ENCODE data around the gene NPW. TPM values are rescaled to one million over a fixed set of nuclear protein-coding genes. Genes with fewer than 3 reads are reported as not detected.

NPW gene
- total and polyA plus RNA-seq, 9 of the 15 experiments (the other 6 are each of a cell fraction or from before 2014, with no cell fraction given): 0.14 to 4.0 (median 2.6) TPM; not detected in 4

DNA sequence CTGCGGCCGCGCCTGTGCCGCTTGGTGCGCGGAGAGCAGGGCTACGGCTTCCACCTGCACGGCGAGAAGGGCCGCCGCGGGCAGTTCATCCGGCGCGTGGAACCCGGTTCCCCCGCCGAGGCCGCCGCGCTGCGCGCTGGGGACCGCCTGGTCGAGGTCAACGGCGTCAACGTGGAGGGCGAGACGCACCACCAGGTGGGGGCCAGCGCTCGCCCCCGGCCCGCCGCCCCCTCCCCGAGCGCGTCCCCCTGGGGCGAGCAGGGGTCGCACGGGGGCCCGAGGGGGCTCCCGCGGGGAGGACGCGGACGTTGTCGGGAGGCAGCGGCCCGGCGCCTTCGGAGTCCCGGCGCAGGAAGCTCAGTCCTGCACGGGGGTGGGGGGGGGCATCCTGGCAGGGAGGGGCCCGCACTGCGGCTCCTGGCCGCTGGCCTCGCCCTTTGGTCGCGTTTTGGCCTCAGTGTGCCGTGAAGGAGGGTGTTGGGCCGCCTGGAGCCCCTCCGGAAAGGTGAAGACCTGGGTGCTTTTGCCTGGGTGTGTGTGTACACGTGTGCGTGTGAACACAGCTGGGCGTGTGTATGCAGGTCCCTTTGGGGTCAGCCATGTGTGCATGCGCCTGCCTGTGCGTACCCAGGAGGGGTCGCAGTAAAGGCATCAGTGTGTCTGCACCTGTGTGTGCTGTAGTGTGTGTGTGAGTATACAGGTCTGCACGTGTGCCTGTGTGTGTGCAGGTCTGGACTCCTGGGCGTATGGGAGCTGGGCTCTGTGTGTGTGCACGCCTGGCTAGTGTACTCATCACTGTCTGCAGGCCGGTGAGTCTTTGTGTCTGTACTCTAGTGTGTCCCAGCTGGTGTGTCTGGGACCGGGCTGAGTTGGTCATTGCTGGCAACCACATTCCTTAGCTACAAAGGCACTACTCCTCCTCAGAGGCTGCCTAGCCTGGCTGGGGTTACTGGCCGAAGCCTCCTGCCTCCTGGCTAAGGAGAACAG lies 7.7 kb downstream of the NPW start (continued):
- TF ChIP-seq, protein P1, sequence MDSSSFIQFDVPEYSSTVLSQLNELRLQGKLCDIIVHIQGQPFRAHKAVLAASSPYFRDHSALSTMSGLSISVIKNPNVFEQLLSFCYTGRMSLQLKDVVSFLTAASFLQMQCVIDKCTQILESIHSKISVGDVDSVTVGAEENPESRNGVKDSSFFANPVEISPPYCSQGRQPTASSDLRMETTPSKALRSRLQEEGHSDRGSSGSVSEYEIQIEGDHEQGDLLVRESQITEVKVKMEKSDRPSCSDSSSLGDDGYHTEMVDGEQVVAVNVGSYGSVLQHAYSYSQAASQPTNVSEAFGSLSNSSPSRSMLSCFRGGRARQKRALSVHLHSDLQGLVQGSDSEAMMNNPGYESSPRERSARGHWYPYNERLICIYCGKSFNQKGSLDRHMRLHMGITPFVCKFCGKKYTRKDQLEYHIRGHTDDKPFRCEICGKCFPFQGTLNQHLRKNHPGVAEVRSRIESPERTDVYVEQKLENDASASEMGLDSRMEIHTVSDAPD (CRISPR knock-in tag; IDR thresholded peaks at IDR 0.05): no peak
- TF ChIP-seq KAT8 (IDR thresholded peaks at IDR 0.05; ENCODE audit: low read depth) (no peak), COPS2 (conservative IDR thresholded peaks at IDR 0.05) (no peak), ZBTB7A (IDR thresholded peaks at IDR 0.05; ENCODE audit: borderline replicate concordance, control insufficient read depth, low read depth, low read length) (peak; percentile 74; the same call in 1 of the 2 replicates), STAT5A (IDR thresholded peaks at IDR 0.05; ENCODE audit: borderline replicate concordance, low read length) (no peak), TAF9B (IDR thresholded peaks at IDR 0.05; ENCODE audit: partially characterized antibody) (no peak), ZNF184 (CRISPR knock-in tag; IDR thresholded peaks at IDR 0.05) (no peak), BMI1 (IDR thresholded peaks at IDR 0.05; ENCODE audit: low read length) (no peak), ILF3 (IDR thresholded peaks at IDR 0.05; ENCODE audit: borderline replicate concordance) (no peak), ZBED1 (IDR thresholded peaks at IDR 0.05) (no peak), FOS (IDR thresholded peaks at IDR 0.05; ENCODE audit: extremely low read depth, insufficient read length) (no peak)
- TF ChIP-seq, protein P2, sequence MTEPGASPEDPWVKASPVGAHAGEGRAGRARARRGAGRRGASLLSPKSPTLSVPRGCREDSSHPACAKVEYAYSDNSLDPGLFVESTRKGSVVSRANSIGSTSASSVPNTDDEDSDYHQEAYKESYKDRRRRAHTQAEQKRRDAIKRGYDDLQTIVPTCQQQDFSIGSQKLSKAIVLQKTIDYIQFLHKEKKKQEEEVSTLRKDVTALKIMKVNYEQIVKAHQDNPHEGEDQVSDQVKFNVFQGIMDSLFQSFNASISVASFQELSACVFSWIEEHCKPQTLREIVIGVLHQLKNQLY (CRISPR knock-in tag; conservative IDR thresholded peaks at IDR 0.05): no peak
- TF ChIP-seq, protein P3, sequence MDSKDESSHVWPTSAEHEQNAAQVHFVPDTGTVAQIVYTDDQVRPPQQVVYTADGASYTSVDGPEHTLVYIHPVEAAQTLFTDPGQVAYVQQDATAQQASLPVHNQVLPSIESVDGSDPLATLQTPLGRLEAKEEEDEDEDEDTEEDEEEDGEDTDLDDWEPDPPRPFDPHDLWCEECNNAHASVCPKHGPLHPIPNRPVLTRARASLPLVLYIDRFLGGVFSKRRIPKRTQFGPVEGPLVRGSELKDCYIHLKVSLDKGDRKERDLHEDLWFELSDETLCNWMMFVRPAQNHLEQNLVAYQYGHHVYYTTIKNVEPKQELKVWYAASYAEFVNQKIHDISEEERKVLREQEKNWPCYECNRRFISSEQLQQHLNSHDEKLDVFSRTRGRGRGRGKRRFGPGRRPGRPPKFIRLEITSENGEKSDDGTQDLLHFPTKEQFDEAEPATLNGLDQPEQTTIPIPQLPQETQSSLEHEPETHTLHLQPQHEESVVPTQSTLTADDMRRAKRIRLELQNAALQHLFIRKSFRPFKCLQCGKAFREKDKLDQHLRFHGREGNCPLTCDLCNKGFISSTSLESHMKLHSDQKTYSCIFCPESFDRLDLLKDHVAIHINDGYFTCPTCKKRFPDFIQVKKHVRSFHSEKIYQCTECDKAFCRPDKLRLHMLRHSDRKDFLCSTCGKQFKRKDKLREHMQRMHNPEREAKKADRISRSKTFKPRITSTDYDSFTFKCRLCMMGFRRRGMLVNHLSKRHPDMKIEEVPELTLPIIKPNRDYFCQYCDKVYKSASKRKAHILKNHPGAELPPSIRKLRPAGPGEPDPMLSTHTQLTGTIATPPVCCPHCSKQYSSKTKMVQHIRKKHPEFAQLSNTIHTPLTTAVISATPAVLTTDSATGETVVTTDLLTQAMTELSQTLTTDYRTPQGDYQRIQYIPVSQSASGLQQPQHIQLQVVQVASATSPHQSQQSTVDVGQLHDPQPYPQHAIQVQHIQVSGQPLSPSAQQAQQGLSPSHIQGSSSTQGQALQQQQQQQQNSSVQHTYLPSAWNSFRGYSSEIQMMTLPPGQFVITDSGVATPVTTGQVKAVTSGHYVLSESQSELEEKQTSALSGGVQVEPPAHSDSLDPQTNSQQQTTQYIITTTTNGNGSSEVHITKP (IDR thresholded peaks at IDR 0.05; ENCODE audit: partially characterized antibody): no peak
- TF ChIP-seq, protein P4, sequence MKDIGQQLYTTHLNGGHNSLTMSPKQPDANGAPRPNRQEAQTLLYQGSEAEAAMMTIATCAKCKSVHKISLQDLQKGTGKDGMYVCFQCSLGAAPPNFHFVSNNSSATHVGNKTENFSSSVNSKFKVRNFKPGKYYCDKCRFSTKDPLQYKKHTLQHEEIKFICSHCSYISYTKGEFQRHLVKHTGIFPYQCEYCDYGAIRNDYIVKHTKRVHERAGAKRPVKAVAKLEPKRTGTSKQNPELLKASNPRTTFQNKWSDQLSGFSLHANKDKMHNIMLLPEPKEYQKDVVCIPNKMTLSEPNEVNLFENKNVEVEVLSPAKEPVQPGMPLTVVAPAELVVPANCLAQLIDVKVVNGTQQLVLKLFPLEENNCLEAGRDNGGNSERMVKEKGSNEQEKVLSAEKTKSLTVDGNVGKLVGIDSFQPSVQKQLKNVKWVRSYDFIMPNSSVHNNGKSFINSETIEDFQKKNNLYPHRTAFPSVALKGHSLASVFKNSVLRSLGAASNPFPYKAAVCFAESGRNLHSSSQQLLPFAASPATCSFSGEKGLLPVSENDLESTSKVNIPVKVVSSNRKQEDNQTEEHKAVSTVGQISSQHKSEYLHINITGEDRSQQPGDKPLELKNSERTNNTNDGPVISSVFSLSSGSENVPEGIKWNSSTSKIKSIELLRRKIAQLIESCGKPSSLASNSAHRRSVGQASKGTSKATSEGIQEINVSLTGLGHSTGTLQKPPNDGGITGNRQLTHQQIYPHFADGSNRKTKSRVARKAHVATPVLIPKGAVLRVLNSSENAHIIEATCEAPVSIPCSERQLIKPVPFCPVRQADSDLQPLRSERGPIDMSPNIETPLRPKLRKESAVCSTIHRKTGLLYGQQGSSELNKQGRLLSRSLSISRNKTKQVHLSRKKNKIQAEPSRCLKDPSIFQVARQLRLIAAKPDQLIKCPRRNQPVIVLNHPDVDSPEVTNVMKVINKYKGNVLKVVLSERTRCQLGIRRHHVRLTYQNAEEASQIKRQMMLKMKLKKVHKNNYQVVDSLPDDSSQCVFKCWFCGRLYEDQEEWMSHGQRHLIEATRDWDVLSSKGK (CRISPR knock-in tag; IDR thresholded peaks at IDR 0.05): no peak
- TF ChIP-seq, protein P5, sequence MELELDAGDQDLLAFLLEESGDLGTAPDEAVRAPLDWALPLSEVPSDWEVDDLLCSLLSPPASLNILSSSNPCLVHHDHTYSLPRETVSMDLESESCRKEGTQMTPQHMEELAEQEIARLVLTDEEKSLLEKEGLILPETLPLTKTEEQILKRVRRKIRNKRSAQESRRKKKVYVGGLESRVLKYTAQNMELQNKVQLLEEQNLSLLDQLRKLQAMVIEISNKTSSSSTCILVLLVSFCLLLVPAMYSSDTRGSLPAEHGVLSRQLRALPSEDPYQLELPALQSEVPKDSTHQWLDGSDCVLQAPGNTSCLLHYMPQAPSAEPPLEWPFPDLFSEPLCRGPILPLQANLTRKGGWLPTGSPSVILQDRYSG (tag; conservative IDR thresholded peaks at IDR 0.05; ENCODE audit: low read depth): no peak
- TF ChIP-seq, protein P6, sequence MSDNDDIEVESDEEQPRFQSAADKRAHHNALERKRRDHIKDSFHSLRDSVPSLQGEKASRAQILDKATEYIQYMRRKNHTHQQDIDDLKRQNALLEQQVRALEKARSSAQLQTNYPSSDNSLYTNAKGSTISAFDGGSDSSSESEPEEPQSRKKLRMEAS (CRISPR knock-in tag; IDR thresholded peaks at IDR 0.05): peak; percentile 77

Data from K562 (cell line).